Glomerular visceral epithelial cell (primary cell): ENCODE data around the gene TATDN2.
"Not testable (repeated sequence)": the region's sequence is repeated elsewhere in the genome, so short reads cannot be mapped to it uniquely, and the experiment has no call there.

Source experiments
- DNase-seq: peaks from one replicate; pipeline ENCODE4 v3.0.0-alpha.2; 2016; ENCODE audit errors: extremely low spot score

TATDN2 gene

DNA sequence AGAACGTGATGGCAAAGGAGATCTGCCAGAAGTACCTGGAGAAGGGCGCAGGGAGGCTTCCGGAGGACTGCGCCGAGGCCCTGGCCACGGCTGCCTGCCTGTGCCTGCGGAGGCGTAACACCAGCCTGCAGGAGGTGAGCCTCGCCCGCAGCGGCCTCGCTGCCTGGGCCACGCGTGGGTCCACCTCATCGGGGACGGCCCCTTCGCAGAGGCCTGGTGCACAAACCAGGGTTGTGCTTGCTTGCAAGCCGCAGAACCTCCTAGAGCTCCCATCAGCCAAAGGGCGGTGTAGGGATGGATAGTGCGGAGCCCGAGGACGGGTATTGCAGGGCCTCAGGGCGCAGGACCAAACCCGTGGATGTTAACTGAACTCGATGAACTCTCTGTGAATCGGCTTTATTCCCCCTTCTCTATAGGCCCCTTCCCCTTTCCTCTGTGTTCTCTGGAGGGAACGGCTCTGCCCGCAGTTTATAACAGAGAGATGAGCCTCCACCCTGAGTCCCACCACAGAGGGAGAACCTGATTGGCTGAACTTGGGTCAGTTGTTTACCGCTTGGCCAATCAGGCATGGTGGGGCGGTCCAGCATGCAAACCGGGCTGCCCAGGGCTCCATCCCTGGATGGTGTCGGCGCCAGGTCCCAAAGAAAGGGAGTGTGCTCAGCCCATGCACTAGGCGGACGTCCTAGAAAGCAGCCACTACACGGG is 13.6 kb upstream of the TATDN2 start:
- DNase-seq, result no peak

GRCh38 chr3:10235551-10235950 is 12.7 kb upstream of the TATDN2 start:
- no peak for DNase-seq

GRCh38 chr3:10238345-10239183 is 9.7 kb upstream of the TATDN2 start:
- DNase-seq, result no peak

DNA sequence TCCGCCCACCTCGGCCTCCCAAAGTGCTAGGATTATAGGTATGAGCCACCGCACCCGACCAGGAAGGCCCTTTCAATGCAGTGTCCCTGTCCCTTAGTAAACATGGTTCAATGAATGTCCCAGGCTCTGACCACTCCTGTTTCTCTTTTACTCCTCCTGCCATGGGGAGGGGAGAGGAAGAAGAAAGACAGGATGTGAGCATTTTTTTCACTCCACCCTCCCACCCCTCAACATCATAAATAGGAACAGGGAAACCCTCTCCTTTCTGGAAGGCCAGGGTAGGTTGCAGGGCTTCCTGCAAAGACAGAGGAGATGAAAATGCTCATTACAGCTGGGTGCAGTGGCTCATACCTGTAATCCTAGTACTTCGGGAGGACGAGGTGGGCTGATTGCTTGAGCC is 7.5 kb upstream of the TATDN2 start:
- DNase-seq, result no peak

DNA sequence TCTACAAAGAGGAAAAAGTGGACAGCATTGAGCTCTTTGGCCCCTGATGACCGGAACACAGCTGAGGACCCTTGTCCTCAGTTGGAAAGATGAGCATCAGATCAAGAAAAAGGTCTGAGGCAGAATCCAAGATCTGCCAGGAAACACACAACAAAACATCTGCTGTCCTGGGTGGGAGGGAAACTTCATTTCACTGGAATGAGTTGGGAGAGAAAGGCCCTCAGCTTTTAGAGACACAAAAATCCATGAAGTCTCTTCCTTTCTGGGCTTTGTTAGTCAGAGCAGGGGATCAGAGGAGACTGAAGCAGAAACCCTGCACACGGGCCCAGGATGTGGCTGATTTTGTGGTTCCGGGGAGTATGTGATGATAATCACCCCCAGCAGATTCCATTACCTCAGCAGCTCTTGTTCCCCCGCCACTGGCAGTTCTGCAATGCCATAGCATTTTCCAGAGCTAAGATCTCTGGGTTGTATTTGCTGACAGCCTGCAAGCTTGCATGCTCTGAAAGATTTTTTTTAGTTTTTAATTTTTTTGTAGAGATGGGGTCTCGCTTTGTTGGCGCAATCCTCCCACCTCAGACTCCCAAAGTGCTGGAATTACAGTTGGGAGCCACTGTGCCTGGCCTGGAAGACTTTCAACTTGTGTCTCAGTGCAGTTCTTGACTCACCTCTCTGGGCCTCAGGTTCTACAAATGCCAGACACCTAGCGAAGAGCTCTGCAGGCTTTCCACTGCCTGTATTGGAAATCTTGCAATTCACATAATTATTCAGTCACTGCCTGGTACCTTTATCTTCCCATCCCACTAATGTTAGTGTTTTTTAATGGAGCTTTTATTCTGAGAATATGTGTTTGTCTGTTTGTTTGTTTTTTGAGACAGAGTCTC is 5.8 kb upstream of the TATDN2 start:
- DNase-seq, result peak; percentile 89

DNA sequence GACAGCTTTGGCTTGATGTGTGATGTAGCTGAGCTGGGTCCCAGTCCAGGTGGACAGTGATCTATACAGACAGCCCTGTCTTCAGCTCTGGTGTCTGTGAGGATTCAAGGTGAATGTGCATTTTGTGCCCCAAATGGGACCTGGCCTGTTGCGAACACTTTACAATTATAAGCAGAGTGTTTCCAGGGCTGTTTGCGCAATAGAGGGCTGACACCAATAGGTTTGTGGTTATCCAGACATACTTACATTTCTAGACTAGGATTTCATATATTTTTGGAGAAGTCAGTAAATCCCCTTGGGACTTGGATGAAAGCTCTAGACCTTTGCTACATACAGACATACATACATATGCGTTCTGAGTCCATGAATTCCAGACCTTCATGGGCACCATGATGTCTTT is 4.2 kb upstream of the TATDN2 start:
- no peak for DNase-seq

DNA sequence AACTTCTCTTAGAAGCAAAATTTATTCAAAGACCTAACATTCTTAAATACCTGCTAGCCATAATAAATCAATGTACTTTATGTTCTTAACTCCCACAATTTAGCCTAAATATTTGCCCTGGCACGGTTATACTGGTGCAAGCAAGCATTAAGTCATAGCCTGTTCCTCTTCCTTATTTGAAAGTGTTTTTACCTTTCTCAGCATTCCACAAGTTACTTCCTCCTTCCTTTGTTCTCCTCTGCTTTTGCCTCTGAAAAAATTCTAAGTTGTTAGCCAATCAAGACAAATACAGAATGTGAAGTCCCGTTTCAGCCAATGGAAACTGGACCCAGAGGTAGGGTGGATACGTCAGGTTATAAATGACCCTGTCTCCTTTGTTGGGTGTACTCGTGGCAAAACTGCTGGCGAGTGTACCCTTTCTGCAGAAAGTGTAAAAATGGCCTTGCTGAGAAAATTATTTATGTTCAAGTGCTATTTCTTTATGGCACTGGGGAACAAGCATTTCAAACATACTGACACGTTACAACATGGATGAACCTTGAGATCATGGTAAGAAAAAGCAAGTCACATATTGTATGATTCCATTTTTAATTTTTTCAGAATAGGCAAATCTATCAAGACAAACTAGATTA is 3.1 kb upstream of the TATDN2 start:
- DNase-seq, result no peak

- DNase-seq, result no peak
These were observed 528 bp upstream of the TATDN2 start for GRCh38 chr3:10247679-10248183.

DNA sequence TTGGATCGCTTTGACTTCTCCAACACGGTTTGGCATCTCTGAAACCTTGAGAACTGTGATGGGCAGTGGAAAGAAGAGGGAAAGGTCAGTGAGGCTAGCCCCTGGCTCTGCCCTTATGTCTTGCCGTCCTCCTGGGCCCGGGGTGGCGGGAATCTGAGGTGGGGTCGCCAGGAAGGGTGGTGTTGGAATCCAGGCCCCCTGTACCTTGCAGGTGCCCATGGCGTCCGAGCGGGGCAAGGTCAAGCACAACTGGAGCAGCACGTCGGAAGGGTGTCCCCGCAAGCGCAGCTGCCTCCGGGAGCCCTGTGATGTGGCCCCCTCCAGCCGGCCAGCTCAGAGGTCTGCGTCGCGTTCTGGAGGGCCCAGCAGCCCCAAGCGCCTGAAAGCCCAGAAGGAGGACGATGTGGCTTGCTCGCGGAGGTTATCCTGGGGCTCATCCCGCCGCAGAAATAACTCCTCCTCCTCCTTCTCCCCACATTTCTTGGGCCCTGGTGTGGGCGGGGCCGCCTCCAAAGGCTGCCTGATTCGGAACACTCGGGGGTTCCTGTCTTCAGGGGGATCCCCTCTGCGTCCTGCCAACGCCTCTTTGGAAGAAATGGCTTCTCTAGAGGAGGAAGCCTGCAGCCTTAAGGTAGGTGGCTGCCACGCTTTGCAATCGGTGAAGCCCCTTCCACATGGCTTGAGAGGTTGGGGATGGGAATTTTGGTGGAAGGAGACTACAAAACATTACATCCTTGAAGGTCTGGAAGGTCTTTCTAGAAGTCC is 907 bp downstream of the TATDN2 start:
- peak; percentile 39 for DNase-seq

- DNase-seq, result no peak
These were observed 1.6 kb downstream of the TATDN2 start for GRCh38 chr3:10249833-10250232.

GRCh38 chr3:10251006-10251405 is 2.7 kb downstream of the TATDN2 start:
- peak; percentile 16 for DNase-seq

GRCh38 chr3:10253731-10254130 is 5.5 kb downstream of the TATDN2 start:
- no peak for DNase-seq

DNA sequence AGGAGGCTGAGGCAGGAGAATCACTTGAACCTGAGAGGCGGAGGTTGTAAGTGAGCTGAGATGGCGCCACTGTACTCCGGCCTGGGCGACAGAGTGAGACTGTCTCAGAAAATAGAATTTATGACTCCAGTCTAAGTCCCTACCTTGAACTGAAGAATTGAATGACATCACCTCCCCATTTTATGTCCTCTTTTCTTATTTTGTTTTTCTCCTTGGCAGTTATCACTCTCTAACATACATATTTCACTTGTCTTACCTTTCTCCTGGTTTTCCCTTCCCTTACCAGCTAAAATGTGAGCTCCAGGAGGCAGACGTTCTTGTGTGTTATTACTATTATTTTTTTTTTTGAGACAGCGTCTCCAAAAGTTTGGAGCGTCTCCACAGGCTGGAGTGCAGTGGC is 7.6 kb downstream of the TATDN2 start:
- no peak for DNase-seq

DNA sequence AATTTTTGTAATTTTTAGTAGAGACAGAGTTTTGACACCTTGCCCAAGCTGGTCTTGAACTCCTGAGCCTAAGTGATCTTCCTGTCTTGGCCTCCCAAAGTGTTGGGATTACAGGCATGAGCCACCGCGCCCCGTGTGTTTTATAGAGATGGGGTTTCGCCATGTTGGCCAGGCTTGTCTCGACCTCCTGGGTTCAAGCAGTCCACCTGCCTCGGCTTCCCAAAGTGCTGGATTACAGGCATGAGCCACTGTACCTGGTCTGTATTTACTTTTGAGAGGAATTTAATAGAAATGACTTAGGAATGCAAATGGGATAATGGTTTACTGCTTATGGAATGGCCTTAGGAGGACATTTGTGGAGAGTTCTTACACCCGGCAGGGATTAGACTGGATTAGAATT is 10.8 kb downstream of the TATDN2 start:
- DNase-seq, result no peak

- DNase-seq, result no peak
These were observed 11.5 kb downstream of the TATDN2 start for GRCh38 chr3:10259798-10260197.

DNA sequence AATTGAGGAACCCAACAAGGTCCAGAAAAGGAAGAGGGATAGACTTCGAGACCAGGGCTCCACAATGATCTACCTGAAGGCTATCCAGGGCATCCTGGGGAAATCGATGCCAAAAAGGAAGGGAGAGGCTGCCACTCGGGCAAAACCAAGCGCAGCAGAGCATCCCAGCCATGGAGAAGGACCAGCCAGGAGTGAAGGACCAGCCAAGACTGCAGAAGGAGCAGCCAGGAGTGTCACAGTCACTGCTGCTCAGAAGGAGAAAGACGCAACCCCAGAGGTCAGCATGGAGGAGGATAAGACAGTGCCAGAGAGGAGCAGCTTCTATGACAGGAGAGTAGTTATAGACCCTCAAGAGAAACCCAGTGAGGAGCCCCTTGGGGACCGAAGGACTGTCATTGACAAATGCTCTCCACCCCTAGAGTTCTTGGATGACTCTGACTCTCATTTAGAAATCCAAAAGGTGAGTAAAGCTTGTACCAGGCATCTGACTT is 12.0 kb downstream of the TATDN2 start:
- no peak for DNase-seq

- DNase-seq, result no peak
These were observed 13.8 kb downstream of the TATDN2 start for GRCh38 chr3:10262027-10262426.

GRCh38 chr3:10263646-10264363 is 15.5 kb downstream of the TATDN2 start:
- peak; percentile 35 for DNase-seq

- DNase-seq, result no peak
These were observed 17.6 kb downstream of the TATDN2 start for GRCh38 chr3:10265833-10266232.

GRCh38 chr3:10266936-10267335 is 18.7 kb downstream of the TATDN2 start:
- not testable (repeated sequence) for DNase-seq
